Fibroblast of lung (primary cell): ENCODE measurements around the gene MRPL39.

ENCODE experiments used
- EZH2 ChIP-seq: IDR thresholded peaks from 2 replicates; pipeline ENCODE4 v1.5.1; 2012; ENCODE audit warnings: low read length, control low read depth, mild to moderate bottlenecking; ENCODE audit errors: missing control alignments
- TF ChIP-seq, protein P1 (sequence below), 2 donors: IDR thresholded peaks in 1 of 2; conservative IDR thresholded peaks in 1 of 2; 1 replicate in 1 of 2; 2 replicates in 1 of 2; pipeline ENCODE4 v1.5.1; 2011 to 2012; ENCODE audit warnings: low read length in 2 of 2, control low read depth in 1 of 2, inconsistent platforms in 1 of 2, low read depth in 1 of 2, mild to moderate bottlenecking in 1 of 2

DNA sequence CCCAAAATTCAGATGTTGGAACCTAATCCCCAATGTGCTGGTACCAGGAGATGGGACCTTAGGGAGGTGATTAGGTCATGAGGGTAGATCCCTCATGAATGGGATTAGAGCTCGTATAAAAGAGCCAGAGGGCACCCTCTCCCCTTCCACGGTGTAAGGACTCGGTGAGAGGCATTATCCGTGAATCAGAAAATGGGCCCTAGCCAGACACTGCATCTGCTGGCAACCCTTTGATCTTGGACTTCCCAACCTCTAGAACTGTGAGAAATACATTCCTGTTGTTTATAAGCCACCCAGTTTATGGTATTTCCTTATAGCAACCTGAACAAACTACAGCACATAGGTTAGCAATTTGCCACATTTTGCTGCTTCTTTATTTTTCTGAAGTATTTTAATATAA lies 17.2 kb upstream of the MRPL39 start:
- TF ChIP-seq, protein P1, sequence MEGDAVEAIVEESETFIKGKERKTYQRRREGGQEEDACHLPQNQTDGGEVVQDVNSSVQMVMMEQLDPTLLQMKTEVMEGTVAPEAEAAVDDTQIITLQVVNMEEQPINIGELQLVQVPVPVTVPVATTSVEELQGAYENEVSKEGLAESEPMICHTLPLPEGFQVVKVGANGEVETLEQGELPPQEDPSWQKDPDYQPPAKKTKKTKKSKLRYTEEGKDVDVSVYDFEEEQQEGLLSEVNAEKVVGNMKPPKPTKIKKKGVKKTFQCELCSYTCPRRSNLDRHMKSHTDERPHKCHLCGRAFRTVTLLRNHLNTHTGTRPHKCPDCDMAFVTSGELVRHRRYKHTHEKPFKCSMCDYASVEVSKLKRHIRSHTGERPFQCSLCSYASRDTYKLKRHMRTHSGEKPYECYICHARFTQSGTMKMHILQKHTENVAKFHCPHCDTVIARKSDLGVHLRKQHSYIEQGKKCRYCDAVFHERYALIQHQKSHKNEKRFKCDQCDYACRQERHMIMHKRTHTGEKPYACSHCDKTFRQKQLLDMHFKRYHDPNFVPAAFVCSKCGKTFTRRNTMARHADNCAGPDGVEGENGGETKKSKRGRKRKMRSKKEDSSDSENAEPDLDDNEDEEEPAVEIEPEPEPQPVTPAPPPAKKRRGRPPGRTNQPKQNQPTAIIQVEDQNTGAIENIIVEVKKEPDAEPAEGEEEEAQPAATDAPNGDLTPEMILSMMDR (conservative IDR thresholded peaks at IDR 0.05 in 1 of 2, IDR thresholded peaks at IDR 0.05 in 1 of 2; ENCODE audit: low read depth in 1 of 2, low read length in 2 of 2), result no peak
- TF ChIP-seq EZH2, result no peak
